GM12872 (cell line): Measurements from ENCODE around the gene ZC3H8.

Source experiments
- TF ChIP-seq, protein P1 (sequence below): IDR thresholded peaks from 3 replicates; pipeline ENCODE4 v1.5.1; 2011; ENCODE audit warnings: low read depth, mild to moderate bottlenecking, low read length, moderate library complexity; ENCODE audit not compliant: insufficient read depth

The ZC3H8 gene

DNA sequence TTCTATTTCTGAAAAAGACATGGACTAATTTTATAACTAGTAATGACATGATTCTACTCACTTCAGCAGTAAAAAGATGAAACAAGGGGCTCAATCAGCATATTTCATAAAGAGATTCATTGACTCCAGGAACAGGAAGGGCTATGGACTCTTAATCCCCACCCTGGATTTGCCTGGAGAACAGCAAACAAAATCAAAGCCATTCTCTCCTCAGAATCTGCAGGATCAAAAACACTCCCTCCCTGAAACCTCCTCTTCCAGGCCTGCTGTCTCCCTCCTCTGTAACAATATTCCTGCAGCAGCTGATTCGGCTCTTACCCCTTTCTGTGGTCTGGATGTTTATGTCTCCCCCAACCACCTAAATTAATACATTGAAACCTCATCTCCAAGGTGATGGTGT, 57.0 kb downstream of the ZC3H8 start:
- TF ChIP-seq, protein P1, sequence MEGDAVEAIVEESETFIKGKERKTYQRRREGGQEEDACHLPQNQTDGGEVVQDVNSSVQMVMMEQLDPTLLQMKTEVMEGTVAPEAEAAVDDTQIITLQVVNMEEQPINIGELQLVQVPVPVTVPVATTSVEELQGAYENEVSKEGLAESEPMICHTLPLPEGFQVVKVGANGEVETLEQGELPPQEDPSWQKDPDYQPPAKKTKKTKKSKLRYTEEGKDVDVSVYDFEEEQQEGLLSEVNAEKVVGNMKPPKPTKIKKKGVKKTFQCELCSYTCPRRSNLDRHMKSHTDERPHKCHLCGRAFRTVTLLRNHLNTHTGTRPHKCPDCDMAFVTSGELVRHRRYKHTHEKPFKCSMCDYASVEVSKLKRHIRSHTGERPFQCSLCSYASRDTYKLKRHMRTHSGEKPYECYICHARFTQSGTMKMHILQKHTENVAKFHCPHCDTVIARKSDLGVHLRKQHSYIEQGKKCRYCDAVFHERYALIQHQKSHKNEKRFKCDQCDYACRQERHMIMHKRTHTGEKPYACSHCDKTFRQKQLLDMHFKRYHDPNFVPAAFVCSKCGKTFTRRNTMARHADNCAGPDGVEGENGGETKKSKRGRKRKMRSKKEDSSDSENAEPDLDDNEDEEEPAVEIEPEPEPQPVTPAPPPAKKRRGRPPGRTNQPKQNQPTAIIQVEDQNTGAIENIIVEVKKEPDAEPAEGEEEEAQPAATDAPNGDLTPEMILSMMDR: no peak

DNA sequence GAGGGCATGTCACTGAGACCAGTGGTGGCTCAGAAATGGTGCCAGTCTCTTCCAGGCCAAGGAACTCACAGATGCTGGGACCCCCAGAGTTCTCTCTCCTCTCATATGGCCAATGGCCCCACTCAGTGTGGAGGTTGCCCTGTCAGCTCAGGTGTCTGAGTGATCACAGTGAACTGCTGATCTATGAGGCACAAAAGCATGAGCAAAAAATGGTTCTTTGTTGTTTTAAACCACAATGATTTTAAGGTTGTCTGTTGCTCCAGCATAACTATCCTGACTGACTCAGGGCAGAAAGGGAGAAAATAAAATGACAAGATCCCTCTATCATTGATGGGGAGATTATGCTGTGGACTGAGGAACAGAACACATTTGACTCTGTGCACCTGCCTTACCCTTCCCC, 58.9 kb downstream of the ZC3H8 start:
- TF ChIP-seq, protein P1: no peak

- TF ChIP-seq, protein P1: no peak
Observed at GRCh38 chr2:112195167-112195766, 59.6 kb downstream of the ZC3H8 start.

DNA sequence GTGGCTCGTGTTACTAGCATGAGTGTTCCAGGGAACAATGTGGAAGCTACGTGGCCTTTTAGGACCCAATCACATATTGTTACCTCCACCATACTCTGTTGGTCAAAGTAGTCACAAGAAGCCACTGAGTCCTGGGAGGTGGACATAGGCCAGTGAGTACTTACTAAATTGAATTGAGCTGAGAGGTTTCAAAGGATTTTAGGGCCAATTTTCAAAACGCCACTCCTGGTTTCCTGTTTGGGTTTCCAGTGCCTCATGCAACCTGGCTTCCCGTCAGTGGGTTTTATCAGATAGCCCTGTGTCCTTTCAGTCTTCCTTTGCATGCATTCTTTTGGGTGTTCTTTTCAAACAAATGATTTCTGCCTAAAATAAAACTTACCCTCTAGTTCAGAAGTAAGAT, 60.4 kb downstream of the ZC3H8 start:
- TF ChIP-seq, protein P1: no peak

DNA sequence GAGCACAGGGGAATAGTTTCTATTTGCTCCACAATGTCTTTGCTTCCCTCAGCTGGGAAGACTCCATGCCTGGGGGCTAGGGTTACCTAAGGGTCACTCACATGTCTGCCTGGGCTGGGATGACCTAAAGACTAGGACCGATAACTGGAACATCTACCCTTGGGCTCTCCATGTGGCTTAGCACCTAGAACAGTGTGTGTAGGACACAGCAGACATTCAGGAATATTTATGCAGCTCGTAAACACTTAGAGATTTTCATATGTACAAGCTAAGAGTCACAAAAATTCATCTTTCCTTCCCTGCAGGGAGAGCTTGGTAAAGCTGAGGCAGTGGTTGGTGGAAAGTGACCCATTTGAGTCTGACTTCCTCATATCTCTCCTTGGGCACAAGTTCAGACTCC, 60.8 kb downstream of the ZC3H8 start:
- TF ChIP-seq, protein P1: no peak

DNA sequence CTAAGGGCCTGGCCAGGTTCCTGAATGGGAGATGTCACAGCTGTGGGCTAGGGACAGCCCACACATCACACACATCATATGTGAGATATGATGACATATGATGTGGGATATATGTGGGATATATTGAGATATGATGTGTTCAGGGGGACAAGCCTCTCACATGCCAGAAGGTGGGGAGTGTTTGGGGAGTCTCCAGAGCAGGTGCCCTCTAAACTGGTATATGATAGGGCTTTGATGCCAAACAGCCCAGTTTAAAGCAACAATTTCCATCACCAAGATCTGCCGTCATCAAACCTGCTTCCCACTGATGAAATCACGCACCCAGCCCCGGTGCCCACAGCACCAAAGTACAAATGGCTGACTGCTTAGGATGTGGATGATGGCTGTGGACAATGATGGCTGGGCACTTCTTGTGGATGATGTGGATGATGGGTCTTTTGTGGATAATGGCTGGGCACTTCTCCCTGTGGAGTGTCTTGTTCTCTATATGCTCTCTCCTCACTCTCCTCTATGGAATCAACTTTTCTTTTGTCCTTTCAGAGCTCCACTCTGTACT, 65.8 kb downstream of the ZC3H8 start:
- TF ChIP-seq, protein P1: no peak

GRCh38 chr2:112187805-112188596, 66.8 kb downstream of the ZC3H8 start:
- TF ChIP-seq, protein P1: no peak
